ENCODE data around the gene ARID1B. TPM values are rescaled to one million over a fixed set of nuclear protein-coding genes. Genes with fewer than 3 reads are reported as not detected.

Gene ARID1B
- total RNA-seq, 1 experiment from 2014 or later, result 15.5 TPM

DNA sequence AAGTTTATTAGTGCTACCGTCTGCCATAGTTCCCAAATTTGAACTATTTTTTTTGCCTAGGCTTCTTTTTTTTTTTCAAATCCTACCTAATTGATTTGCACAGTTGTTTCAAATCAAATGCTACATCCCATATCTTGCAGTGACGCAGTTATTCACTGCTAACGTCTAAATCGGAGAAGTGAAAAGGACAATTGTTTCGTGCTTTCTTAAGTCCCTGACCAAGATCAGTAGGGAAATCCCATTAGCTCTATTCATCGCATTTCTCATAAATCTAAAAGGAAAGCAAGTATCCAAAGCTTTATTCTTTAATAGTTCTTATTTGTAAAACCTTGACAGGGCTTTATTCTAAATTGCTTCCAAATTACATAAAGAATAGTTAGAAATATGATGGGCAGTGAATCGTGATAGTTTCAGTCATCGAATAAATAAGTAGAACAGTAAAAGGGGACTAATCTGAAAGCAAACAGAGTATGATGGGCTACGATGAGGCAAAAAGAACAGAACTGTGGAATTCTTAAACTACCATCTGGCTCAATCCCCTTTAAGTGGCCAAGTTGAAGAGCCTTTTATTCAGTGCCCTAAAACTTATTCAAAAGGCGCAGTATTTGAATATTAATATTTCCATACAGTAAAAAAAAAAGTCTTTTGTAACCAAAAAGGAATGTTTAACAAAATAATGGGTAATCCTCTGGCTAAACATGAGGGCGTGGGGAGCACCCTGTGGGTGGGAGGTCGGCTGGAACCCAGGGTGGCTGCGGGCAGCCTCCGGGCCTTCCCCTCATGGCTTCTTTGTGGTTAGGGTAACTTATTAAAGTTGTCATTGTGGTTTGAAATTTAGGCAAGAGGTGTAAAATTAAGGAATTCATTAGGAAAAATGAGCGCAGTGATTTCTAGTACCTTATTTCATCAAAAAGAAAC lies 3.0 kb upstream of the ARID1B start:
- DNase-seq (ENCODE audit: extremely low read depth, low read depth), result no peak

DNA sequence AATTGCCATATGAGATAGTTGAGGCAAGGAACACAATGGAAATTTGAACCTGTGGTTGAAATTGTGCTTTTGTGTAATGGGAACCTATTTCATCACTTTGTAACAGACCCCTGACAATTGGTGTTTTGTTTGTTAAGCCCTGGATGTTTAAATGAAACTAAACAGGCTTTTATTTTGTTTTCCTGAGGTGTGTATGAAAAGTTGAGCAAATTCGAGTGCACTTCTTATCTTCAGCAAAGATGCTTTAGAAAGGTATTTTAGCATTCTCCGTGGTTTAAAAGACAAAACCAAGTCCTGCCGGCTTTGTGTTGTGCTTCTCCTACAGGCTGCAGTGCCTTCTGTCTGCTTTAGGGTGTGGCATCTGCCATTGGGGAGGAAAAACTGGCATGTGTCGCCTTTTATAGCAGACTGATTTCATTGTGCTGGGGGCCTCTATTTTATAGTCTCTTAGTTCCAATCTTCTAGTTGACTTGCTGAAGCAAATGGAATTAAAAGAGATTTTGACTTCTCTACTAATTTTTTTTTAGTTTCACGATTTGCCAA lies 2.2 kb upstream of the ARID1B start:
- DNase-seq (ENCODE audit: extremely low read depth, low read depth), result no peak

DNA sequence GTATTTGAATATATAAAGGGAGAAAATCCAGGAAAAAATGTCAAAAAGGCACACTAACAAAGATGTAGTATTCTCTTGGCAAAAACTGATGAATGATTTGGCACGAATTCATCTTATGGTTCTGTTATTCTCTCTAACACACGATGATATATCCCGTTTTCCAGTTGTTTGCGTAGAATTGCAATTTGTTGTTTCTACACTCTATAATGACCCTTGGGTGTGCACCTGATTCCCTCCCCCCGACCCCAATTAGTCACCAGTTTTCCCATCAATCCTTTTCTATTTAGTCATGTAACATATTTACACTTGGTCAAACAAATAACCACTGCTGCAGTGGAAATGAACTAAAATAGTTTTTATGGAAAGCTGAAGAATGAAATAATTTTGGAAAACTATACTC lies 1.5 kb upstream of the ARID1B start:
- no peak for DNase-seq (ENCODE audit: extremely low read depth, low read depth)

DNA sequence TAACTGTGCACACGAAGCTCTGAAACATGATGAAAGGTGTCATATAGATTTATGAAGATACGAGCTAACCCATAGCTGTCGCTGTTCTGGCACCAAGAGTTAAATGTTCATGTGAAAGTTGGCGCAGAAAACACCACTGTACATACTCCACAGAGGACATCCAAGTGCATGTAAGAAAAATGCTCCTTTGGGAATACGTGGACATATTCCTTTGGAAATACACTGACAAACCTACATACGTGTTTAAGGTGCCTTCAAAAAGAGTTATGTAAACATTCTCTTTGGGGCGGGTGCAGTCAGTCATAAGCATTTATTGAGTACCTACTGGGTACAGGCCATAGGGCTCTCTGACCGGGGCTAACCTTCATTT lies 723 bp upstream of the ARID1B start:
- peak; percentile 26 for DNase-seq (ENCODE audit: extremely low read depth, low read depth)

DNA sequence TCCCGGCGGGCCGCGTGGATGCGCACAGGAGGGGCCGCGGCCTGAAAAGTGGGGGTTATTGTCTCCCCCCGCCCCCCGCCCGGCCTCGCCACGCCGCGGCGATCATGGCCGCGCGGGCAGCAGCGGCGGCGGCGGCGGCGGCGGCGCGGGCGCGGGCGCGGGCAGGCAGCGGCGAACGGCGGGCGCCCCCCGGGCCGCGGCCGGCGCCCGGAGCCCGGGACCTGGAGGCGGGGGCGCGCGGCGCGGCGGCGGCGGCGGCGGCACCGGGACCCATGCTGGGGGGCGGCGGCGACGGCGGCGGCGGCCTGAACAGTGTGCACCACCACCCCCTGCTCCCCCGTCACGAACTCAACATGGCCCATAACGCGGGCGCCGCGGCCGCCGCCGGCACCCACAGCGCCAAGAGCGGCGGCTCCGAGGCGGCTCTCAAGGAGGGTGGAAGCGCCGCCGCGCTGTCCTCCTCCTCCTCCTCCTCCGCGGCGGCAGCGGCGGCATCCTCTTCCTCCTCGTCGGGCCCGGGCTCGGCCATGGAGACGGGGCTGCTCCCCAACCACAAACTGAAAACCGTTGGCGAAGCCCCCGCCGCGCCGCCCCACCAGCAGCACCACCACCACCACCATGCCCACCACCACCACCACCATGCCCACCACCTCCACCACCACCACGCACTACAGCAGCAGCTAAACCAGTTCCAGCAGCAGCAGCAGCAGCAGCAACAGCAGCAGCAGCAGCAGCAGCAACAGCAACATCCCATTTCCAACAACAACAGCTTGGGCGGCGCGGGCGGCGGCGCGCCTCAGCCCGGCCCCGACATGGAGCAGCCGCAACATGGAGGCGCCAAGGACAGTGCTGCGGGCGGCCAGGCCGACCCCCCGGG lies 637 bp downstream of the ARID1B start:
- no peak for DNase-seq (ENCODE audit: extremely low read depth, low read depth)

DNA sequence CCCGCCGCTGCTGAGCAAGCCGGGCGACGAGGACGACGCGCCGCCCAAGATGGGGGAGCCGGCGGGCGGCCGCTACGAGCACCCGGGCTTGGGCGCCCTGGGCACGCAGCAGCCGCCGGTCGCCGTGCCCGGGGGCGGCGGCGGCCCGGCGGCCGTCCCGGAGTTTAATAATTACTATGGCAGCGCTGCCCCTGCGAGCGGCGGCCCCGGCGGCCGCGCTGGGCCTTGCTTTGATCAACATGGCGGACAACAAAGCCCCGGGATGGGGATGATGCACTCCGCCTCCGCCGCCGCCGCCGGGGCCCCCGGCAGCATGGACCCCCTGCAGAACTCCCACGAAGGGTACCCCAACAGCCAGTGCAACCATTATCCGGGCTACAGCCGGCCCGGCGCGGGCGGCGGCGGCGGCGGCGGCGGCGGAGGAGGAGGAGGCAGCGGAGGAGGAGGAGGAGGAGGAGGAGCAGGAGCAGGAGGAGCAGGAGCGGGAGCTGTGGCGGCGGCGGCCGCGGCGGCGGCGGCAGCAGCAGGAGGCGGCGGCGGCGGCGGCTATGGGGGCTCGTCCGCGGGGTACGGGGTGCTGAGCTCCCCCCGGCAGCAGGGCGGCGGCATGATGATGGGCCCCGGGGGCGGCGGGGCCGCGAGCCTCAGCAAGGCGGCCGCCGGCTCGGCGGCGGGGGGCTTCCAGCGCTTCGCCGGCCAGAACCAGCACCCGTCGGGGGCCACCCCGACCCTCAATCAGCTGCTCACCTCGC lies 1.5 kb downstream of the ARID1B start:
- DNase-seq (ENCODE audit: extremely low read depth, low read depth), result peak; percentile 13

DNA sequence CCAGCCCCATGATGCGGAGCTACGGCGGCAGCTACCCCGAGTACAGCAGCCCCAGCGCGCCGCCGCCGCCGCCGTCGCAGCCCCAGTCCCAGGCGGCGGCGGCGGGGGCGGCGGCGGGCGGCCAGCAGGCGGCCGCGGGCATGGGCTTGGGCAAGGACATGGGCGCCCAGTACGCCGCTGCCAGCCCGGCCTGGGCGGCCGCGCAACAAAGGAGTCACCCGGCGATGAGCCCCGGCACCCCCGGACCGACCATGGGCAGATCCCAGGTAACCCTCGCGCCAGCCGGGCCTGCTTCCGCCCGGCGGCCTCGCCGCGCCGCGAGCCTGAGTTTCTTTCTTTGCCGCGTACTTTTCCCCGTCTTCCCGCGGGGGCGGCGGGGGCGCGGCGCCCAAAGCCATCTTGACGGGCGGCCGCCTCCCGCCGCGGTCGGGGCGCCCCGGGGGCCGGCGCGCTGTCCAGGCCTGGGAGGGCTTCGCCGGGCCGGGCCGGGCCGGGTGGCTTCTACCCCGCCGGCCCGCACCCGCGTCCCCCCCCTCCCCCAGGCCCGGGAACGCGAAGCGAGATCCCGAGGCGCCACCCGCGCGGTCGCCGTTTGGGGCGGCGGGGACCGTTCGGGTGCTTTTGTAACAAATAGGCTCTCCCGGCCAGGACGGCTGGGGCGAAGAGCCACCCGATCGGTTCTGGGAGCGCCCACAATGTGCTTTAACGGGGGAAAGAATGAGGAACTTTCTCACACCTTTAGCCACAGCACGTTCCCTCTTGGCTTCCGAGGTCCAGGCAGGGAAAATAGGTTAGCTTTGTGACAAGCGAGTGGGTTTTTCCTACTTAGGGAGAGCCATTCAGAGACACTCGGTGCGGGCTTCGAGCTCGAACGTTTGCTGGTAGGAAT lies 2.3 kb downstream of the ARID1B start:
- no peak for DNase-seq (ENCODE audit: extremely low read depth, low read depth)

DNA sequence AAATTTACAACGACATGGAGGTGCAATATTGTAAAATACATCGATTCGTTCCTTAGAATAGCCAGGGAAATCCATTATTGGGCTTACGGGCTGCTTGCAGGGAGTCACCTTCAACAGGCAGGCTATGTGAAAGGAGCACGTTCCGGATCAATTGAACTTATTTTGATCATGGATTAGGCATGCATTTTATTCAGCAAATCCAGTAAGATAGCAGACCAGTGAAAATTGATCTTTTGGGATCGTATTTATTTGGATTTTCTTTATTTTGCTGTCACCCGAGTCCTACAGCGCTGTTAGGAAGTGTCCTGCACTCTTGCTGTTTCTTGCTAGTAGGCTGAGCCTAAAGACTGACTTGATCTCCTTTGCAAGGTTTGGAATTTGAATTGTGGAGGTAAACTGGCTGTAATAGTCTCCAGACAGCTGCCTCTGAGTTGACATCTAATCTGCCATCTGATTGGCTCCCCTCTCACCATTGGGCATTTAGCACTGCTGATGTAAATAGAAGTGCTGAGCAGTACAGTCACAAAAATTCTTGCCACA lies 3.0 kb downstream of the ARID1B start:
- peak; percentile 80 for DNase-seq (ENCODE audit: extremely low read depth, low read depth)

DNA sequence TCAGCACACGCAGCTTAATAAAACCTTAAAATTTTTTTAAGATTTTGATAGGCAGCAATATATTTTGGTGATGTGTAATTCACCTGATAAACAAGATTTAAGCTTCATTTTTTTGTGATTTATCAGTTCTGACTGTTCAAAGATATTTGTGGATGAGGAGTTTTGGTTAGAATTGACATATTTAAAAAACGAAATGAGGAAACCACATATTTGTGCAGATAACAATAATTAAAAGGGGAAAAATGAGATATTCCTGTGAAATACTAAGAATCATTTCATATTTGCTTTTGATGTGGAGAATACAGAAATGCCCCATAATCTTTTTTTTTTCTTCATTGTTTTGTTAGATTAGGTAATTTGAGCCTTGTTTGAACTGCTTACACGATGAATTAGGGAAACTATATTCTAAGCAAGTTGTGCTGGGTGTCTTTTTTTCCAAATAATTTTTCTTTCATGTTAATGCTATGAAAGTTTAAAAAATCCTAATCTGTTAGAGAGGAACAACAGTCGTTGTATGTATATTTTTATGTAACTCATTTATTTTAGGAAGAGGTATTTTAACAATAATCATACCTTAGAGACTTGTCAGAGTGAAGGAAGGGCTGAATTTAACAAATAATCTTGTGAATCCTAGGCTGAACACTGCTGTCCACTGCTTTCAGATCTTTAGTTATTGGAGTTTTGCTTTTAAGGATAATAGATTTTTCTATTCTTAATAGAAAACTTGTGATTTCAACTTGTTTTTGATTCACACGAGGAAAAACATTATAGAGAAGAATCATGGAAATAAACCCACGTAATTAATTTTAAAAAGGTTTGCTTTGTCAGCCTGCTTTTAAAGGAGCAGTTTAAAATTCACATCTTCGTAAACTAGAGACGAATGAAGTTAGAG lies 4.0 kb downstream of the ARID1B start:
- no peak for DNase-seq (ENCODE audit: extremely low read depth, low read depth)

DNA sequence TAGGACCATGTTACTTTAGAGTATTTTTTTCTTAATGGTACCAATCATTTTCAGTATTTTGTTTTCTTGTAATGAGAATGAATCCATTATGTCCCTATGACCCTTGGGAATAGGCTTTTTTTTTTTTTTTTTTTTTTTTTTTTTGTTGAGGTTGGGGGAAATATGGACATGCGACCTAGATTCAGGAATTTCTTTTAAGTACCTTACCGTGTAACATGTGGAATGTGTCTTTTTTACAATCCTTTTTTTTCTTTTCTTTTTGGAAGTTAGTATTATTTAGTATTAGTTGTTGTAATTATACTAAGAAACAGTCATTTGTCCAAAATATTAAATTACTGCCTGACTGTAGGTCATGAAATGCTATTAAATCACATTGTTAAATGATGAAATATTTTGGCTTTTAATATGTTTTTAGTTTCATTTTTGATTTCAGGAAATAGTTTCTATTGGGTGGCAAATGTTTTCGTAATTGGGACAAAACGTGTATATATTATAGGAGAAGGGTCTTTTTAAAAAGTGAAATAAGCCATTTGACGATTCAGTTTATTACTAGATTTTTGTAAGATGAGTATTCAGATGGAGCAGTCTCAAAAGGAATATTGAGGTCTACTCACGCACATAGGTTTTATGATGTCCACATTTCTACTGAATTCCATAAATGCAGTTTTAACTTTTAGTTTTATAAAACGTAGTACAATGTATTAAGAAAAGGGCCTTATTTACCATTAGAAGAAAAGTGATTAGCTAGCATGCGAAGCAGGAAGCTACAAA lies 4.9 kb downstream of the ARID1B start:
- no peak for DNase-seq (ENCODE audit: extremely low read depth, low read depth)

DNA sequence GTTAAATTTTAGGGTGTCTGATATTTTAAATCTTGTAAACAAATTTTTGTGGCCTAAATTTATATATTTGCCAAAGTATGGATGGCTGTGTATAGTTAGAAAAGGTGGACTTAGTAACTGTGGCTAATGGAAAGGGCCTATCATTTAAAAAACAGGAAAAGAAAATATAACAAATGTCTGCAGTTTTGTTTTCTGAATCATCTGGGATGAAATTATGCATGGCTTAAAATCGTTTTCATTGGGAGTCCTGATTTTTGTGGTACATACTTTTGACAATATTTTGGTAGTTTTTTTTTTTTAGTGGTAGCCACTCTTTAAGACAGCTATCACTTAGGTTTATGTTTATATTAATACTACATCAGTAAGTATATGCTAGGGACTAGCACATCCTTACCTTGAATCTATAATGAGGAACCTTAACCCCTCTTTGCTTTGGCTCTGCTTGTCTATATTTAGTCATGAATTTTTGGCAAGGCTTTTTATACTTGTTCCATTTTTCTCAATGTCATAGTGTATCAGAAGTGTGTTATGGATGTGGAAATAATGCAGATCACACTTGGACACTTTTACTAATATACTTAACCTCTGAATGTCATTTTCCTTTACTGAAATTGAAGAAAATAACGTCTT lies 5.6 kb downstream of the ARID1B start:
- DNase-seq (ENCODE audit: extremely low read depth, low read depth), result no peak

DNA sequence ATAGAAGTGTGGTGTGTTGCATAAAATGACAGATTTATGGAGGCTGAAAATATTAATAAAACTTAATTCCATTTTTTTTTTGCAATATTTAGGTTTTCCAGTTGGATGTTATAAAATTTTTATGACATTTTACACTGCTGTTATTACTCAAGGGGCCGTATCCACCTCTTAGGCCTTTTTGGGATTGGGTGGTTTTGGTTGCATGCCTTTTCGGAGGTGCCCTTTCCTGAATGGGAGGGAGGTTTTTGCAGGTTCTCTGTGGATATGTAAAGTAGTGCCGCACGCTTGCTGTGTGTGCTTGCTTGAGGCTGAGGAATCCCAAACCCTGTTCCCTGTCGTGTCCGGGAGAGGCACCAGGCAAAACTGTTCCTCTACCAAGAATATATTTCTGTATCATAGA lies 6.8 kb downstream of the ARID1B start:
- DNase-seq (ENCODE audit: extremely low read depth, low read depth), result no peak

DNA sequence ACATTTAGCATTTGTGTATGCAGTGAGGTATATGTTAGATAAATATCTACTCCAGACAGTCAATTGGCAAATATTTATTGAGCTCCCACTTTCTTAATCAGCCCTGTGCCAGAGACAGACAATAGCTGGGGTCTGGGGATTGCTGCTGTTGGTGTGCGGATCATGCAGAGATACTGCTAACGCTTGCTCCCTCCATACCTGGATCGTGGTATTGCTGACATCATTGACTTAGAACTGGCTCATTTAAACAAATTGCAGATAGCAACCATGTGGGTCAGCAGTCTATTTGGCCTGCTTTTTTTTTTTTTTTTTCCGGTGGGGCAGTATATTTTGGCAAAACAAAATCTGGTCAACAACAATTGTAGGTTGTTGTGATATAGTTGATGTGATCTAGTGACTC lies 9.5 kb downstream of the ARID1B start:
- no peak for DNase-seq (ENCODE audit: extremely low read depth, low read depth)

DNA sequence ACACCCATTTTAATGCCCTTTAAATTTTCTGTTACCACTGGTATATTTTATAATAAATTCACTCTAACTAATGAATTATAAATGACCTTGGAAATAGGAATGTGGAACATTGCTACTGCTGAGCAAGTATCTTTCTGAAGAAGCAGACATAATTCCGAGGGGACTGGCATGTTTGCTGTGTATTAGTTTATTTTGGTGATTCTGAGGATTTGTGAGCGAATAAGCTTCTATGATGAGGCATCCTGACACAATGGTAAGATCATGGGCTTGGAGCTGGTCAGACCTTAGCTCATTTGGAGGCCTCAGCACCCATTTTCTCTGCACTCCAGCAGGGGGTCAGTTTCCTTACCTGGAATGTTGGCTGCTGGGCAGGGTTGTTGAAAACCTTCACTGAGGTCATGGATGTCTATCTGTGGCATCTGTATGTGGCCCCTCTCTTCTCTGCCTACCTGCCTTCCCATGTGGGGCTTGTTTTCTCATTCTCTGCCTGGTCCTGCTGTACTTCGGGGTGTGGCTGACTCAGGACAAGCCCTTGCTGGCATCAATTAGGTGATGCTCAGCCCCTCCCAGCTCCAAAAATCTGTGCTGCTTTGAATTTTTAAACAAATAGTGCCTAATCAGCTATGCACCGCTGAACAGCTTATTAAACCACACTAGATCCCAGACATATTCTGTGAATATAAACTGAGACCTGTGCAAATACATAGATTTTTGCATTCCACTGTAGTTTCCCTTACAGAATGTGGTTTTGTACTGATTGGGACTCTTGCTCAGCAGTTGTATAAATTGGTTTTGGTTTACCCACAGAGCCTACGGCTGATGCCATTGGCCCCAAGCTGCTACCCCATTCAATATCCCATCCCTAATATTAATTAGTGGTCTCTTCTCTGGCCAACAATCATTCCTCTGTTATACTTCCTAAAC lies 10.7 kb downstream of the ARID1B start:
- no peak for DNase-seq (ENCODE audit: extremely low read depth, low read depth)

DNA sequence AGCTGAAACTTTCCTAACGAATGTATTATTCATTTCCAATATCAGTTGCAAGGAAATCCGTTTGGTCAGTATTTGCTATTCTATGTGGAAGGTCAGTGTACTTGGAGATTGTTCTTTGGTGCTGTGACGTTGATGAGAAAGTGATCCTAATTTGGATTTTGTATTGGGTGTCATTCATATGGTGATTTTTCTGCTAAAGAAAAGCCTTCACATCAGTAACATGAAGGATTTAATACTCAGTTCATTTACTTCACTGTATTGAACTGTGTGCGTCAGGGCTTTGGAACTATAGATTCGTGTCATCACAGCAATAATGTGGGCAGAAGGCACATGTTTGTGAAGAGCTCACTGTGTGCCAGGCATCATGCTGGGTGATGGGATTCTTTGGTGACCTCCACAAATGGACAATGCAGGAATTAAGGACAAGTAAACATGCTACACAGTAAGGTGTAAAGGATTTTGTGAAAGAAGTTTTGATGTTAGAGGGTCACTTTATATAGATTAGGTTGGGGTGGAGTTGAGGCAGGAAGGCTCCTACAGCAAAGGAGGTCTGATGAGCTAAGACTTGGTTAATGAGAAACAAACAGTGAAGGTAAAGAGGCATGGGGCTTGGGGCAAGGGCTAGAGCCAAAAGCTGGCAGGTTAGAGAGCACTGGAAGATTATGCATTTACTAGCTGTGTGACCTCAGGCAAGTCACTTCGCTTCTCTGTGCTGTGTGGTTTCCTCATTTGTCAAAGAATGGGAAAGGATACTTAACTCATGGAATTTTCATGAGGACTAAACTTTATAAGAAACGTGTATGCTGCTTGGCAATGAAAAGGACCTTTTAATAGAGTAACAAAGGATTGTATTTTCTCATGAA lies 12.1 kb downstream of the ARID1B start:
- DNase-seq (ENCODE audit: extremely low read depth, low read depth), result no peak
